ENCODE measurements around the gene OTUB2. TPM values are rescaled to one million over a fixed set of nuclear protein-coding genes. Genes with fewer than 3 reads are reported as not detected.

Gene OTUB2
- total and polyA plus RNA-seq, 2 of the 8 experiments (the other 6 are each of a cell fraction or from before 2014, with no cell fraction given): 2.2 to 4.2 TPM

DNA sequence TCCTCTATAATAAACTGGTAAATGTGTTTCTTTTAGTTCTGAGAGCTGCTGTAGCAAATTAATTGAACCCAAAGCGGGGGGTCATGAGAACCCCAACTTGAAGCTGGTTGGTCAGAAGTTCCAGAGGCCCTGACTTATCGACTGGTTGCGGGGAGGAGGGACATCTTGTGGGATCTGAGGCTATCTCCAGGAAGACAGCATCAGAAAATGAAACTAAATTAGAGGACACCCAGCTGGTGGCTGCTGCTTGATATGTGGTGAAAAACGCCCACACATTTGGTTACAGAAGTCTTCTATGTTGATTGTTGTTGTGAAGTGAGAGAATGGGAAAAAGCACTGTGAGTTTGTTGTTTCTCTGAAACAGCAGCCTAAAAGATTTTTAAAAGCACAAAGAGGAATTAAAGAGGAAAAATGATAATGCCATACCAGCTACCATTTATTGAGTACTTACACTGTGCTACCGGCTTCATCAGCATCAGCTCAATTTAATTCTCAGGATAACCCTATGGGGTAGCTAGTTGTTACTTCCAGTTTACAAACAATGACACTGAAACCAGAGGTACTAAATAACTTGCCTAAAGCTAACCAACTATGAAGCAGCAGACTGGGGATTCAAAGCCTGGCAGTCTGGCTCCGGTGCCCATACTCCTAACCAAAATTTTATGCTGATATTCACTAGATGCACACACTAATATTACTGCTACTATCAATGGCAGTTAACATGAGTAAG lies 30.6 kb downstream of the OTUB2 start (continued):
- TF ChIP-seq, protein P1, sequence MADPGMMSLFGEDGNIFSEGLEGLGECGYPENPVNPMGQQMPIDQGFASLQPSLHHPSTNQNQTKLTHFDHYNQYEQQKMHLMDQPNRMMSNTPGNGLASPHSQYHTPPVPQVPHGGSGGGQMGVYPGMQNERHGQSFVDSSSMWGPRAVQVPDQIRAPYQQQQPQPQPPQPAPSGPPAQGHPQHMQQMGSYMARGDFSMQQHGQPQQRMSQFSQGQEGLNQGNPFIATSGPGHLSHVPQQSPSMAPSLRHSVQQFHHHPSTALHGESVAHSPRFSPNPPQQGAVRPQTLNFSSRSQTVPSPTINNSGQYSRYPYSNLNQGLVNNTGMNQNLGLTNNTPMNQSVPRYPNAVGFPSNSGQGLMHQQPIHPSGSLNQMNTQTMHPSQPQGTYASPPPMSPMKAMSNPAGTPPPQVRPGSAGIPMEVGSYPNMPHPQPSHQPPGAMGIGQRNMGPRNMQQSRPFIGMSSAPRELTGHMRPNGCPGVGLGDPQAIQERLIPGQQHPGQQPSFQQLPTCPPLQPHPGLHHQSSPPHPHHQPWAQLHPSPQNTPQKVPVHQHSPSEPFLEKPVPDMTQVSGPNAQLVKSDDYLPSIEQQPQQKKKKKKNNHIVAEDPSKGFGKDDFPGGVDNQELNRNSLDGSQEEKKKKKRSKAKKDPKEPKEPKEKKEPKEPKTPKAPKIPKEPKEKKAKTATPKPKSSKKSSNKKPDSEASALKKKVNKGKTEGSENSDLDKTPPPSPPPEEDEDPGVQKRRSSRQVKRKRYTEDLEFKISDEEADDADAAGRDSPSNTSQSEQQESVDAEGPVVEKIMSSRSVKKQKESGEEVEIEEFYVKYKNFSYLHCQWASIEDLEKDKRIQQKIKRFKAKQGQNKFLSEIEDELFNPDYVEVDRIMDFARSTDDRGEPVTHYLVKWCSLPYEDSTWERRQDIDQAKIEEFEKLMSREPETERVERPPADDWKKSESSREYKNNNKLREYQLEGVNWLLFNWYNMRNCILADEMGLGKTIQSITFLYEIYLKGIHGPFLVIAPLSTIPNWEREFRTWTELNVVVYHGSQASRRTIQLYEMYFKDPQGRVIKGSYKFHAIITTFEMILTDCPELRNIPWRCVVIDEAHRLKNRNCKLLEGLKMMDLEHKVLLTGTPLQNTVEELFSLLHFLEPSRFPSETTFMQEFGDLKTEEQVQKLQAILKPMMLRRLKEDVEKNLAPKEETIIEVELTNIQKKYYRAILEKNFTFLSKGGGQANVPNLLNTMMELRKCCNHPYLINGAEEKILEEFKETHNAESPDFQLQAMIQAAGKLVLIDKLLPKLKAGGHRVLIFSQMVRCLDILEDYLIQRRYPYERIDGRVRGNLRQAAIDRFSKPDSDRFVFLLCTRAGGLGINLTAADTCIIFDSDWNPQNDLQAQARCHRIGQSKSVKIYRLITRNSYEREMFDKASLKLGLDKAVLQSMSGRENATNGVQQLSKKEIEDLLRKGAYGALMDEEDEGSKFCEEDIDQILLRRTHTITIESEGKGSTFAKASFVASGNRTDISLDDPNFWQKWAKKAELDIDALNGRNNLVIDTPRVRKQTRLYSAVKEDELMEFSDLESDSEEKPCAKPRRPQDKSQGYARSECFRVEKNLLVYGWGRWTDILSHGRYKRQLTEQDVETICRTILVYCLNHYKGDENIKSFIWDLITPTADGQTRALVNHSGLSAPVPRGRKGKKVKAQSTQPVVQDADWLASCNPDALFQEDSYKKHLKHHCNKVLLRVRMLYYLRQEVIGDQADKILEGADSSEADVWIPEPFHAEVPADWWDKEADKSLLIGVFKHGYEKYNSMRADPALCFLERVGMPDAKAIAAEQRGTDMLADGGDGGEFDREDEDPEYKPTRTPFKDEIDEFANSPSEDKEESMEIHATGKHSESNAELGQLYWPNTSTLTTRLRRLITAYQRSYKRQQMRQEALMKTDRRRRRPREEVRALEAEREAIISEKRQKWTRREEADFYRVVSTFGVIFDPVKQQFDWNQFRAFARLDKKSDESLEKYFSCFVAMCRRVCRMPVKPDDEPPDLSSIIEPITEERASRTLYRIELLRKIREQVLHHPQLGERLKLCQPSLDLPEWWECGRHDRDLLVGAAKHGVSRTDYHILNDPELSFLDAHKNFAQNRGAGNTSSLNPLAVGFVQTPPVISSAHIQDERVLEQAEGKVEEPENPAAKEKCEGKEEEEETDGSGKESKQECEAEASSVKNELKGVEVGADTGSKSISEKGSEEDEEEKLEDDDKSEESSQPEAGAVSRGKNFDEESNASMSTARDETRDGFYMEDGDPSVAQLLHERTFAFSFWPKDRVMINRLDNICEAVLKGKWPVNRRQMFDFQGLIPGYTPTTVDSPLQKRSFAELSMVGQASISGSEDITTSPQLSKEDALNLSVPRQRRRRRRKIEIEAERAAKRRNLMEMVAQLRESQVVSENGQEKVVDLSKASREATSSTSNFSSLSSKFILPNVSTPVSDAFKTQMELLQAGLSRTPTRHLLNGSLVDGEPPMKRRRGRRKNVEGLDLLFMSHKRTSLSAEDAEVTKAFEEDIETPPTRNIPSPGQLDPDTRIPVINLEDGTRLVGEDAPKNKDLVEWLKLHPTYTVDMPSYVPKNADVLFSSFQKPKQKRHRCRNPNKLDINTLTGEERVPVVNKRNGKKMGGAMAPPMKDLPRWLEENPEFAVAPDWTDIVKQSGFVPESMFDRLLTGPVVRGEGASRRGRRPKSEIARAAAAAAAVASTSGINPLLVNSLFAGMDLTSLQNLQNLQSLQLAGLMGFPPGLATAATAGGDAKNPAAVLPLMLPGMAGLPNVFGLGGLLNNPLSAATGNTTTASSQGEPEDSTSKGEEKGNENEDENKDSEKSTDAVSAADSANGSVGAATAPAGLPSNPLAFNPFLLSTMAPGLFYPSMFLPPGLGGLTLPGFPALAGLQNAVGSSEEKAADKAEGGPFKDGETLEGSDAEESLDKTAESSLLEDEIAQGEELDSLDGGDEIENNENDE (IDR thresholded peaks at IDR 0.05; ENCODE audit: insufficient replicate concordance, low read length): no peak
- TF ChIP-seq POLR2AphosphoS5 (IDR thresholded peaks at IDR 0.05; ENCODE audit: low read depth, low read length): no peak
- no peak for TF ChIP-seq SP2 (IDR thresholded peaks at IDR 0.05; ENCODE audit: low read length)
- no peak for TF ChIP-seq KDM4A (IDR thresholded peaks at IDR 0.05; ENCODE audit: low read depth, low read length, severe bottlenecking)
- no peak for TF ChIP-seq GTF2F1 (IDR thresholded peaks at IDR 0.05; ENCODE audit: borderline replicate concordance, low read depth, low read length)

Measured in H1 (cell line).